Endodermal cell (in vitro differentiated cells): ENCODE data around the gene DAGLA. TPM values are rescaled to one million over a fixed set of nuclear protein-coding genes. Genes with fewer than 3 reads are reported as not detected.

ENCODE experiments used
- DNase-seq: peaks from one replicate; pipeline ENCODE4 v3.0.0-alpha.2; 2017
- H3K27ac ChIP-seq: 2 replicates; pipeline ENCODE4 v1.5.1; 2013; ENCODE audit warnings: mild to moderate bottlenecking, low read depth, low read length, moderate library complexity
- H3K27me3 ChIP-seq: 2 replicates; pipeline ENCODE4 v1.6.1; 2013; ENCODE audit warnings: mild to moderate bottlenecking, low read length, moderate library complexity; ENCODE audit not compliant: insufficient read depth, control insufficient read depth, poor library complexity, severe bottlenecking
- H3K36me3 ChIP-seq: 2 replicates; pipeline ENCODE4 v1.7.0; 2013; ENCODE audit warnings: mild to moderate bottlenecking, low read length, moderate library complexity; ENCODE audit not compliant: control insufficient read depth, insufficient read depth
- H3K4me1 ChIP-seq: one replicate; pipeline ENCODE4 v1.7.0; 2013; ENCODE audit warnings: low read length; ENCODE audit not compliant: control insufficient read depth, insufficient read depth
- H3K4me3 ChIP-seq: 2 replicates; pipeline ENCODE4 v1.5.1; 2013; ENCODE audit warnings: mild to moderate bottlenecking, low read length, moderate library complexity
- H3K9ac ChIP-seq: 2 replicates; pipeline ENCODE4 v1.6.1; 2013; ENCODE audit warnings: mild to moderate bottlenecking, low read length, moderate library complexity; ENCODE audit not compliant: poor library complexity, severe bottlenecking; ENCODE audit errors: extremely low read depth
- H3K9me3 ChIP-seq: 2 replicates; pipeline ENCODE4 v1.6.1; 2013; ENCODE audit warnings: mild to moderate bottlenecking, low read length, moderate library complexity; ENCODE audit not compliant: control insufficient read depth
- H3K27ac Mint-ChIP-seq: 2 replicates; pipeline ENCODE4 v1.8.0; 2020; ENCODE audit warnings: mixed read lengths
- H3K27me3 Mint-ChIP-seq: 2 replicates; pipeline ENCODE4 v1.8.0; 2021; ENCODE audit warnings: mild to moderate bottlenecking, mixed read lengths; ENCODE audit not compliant: insufficient read depth
- H3K36me3 Mint-ChIP-seq: 2 replicates; pipeline ENCODE4 v1.8.0; 2020; ENCODE audit warnings: low read depth, mixed read lengths
- H3K4me1 Mint-ChIP-seq: 2 replicates; pipeline ENCODE4 v1.8.0; 2020; ENCODE audit warnings: mixed read lengths
- H3K4me3 Mint-ChIP-seq: 2 replicates; pipeline ENCODE4 v1.8.0; 2020; ENCODE audit warnings: mild to moderate bottlenecking, moderate library complexity, mixed read lengths
- H3K9me3 Mint-ChIP-seq: 2 replicates; pipeline ENCODE4 v1.8.0; 2020; ENCODE audit warnings: mild to moderate bottlenecking, mixed read lengths
- WGBS, 2 experiments: methylation state at CpG; one replicate each; pipeline versions ENCODE4 v1.1.5 to v1.1.7; 2013; ENCODE audit warnings: missing lambda C conversion rate in 2 of 2, mixed read lengths in 1 of 2; ENCODE audit not compliant: insufficient coverage in 1 of 2, insufficient read length in 1 of 2; 5-methylcytosine and 5-hydroxymethylcytosine counted together
- total RNA-seq, 2 donors: library from RNA; stranded (reverse); fragmentation: NEBNext Ultra II Directional in 1 of 2; extraction: Animal tissue kit (Norgen Biotek cat#: 25700) in 1 of 2; gene quantifications; 2 replicates in 1 of 2; 3 replicates in 1 of 2; pipeline ENCODE4 v1.2.1, GENCODE V29; 2021
- TF ChIP-seq, protein P1 (sequence below): fragments of 200-600 bp; sonication (generic); conservative IDR thresholded peaks from 2 replicates; pipeline ENCODE4 v1.5.0; 2021; ENCODE audit warnings: antibody characterized with exemption, mild to moderate bottlenecking

The DAGLA gene
- total RNA-seq, 2 donors from 2014 or later, result 5.6 to 8.7 TPM

GRCh38 chr11:61696602-61697001, 16.4 kb downstream of the DAGLA start:
- no peak for DNase-seq
- TF ChIP-seq, protein P1, sequence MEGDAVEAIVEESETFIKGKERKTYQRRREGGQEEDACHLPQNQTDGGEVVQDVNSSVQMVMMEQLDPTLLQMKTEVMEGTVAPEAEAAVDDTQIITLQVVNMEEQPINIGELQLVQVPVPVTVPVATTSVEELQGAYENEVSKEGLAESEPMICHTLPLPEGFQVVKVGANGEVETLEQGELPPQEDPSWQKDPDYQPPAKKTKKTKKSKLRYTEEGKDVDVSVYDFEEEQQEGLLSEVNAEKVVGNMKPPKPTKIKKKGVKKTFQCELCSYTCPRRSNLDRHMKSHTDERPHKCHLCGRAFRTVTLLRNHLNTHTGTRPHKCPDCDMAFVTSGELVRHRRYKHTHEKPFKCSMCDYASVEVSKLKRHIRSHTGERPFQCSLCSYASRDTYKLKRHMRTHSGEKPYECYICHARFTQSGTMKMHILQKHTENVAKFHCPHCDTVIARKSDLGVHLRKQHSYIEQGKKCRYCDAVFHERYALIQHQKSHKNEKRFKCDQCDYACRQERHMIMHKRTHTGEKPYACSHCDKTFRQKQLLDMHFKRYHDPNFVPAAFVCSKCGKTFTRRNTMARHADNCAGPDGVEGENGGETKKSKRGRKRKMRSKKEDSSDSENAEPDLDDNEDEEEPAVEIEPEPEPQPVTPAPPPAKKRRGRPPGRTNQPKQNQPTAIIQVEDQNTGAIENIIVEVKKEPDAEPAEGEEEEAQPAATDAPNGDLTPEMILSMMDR, result no peak
- Mint-ChIP-seq H3K4me3 (no peak overlapping the region), H3K9me3 (no peaks in the 10 kb centered on the region), H3K4me1 (peaks cover 35% of the 10 kb centered on the region), H3K27me3 (no peaks in the 10 kb centered on the region), H3K36me3 (no peaks in the 10 kb centered on the region), H3K27ac (no peak overlapping the region)
- Histone ChIP-seq H3K9ac (no peak overlapping the region), H3K36me3 (no peaks in the 10 kb centered on the region), H3K27ac (no peak overlapping the region), H3K4me1 (peaks cover 1% of the 10 kb centered on the region), H3K4me3 (no peak overlapping the region), H3K9me3 (no peaks in the 10 kb centered on the region), H3K27me3 (no peaks in the 10 kb centered on the region)
- 80 to 97% methylated on average over 1 to 7 of the region's 8 CpGs for WGBS, 2 experiments

- Mint-ChIP-seq H3K36me3 (no peaks in the 10 kb centered on the region), H3K27ac (no peak overlapping the region), H3K4me1 (peaks cover 33% of the 10 kb centered on the region), H3K9me3 (no peaks in the 10 kb centered on the region), H3K27me3 (no peaks in the 10 kb centered on the region), H3K4me3 (no peak overlapping the region)
- Histone ChIP-seq H3K4me3 (no peak overlapping the region), H3K27ac (no peak overlapping the region), H3K4me1 (no peaks in the 10 kb centered on the region), H3K27me3 (no peaks in the 10 kb centered on the region), H3K36me3 (no peaks in the 10 kb centered on the region), H3K9ac (no peak overlapping the region), H3K9me3 (no peaks in the 10 kb centered on the region)
- 85 to 100% methylated on average over 2 to 9 of the region's 9 CpGs for WGBS, 2 experiments
- no peak for DNase-seq
- TF ChIP-seq, protein P1, result no peak
Measured at GRCh38 chr11:61697078-61697502, 16.9 kb downstream of the DAGLA start.

DNA sequence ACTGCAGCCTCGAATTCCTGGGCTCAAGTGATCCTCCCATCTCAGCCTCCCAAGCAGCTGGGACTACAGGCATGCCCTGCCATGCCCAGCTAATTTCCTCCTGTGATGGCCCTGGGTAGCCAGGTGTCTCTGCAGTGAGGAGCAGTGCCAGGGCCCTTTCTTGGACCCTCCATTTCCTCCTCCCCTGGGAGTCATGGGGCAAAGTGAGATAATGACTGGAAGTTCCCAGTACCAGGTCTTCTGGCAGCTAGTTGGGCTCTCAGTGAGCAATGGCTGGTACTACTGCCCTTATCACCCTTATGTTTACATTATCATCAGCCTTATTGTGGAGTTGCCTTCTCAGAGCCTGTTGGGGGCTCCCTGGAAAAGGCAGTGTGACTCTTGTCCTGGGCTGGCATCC, 17.6 kb downstream of the DAGLA start:
- Histone ChIP-seq H3K4me1 (no peaks in the 10 kb centered on the region), H3K4me3 (no peak overlapping the region), H3K36me3 (no peaks in the 10 kb centered on the region), H3K27ac (no peak overlapping the region), H3K27me3 (no peaks in the 10 kb centered on the region), H3K9me3 (no peaks in the 10 kb centered on the region), H3K9ac (no peak overlapping the region)
- TF ChIP-seq, protein P1, result no peak
- Mint-ChIP-seq H3K4me3 (no peak overlapping the region), H3K36me3 (no peaks in the 10 kb centered on the region), H3K9me3 (no peaks in the 10 kb centered on the region), H3K27me3 (no peaks in the 10 kb centered on the region), H3K27ac (no peak overlapping the region), H3K4me1 (peaks cover 33% of the 10 kb centered on the region)
- 89 to 100% methylated on average over 1 of the region's 1 CpG for WGBS, 2 experiments
- DNase-seq, result no peak
